ENCODE measurements around the gene SAA2. TPM values are rescaled to one million over a fixed set of nuclear protein-coding genes. Genes with fewer than 3 reads are reported as not detected.

Gene SAA2
- total RNA-seq, 1 experiment from 2014 or later: 1.2 TPM

DNA sequence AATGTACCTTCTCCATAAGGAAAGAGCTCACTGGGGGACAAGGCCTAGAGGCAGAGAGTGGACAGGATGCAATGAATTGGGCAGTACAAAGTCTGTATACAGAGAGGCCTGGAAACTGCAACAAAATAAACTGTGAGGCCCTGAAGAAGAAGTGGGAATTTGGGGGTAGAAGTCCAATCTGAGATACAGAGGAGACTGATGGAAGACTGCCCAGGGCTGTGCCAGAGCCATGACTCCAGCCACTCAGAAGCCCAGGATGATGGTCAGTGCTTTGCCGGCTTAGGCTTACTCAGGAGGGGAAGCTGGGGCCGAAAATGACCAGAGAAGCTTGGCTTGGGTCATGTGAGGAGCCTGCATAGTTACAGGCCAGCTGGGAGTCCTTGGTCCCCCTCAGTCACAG, 17.6 kb downstream of the SAA2 start:
- Histone ChIP-seq H3K4me1 (ENCODE audit: insufficient read depth, low read length, poor library complexity, severe bottlenecking) (no peaks in the 10 kb centered on the region), H3K36me3 (ENCODE audit: insufficient read depth, low read length, poor library complexity, severe bottlenecking) (no peaks in the 10 kb centered on the region), H3K4me3 (ENCODE audit: low read depth, low read length, poor library complexity, severe bottlenecking) (no peak overlapping the region), H3K27ac (ENCODE audit: low read depth, low read length, poor library complexity, severe bottlenecking) (no peak overlapping the region), H3K9me3 (ENCODE audit: low read depth, low read length, poor library complexity, severe bottlenecking) (no peaks in the 10 kb centered on the region), H3K27me3 (replicated peaks; ENCODE audit: insufficient read depth, low read depth, low read length, poor library complexity) (peaks cover 4% of the 10 kb centered on the region)
- TF ChIP-seq EZH2 (IDR thresholded peaks at IDR 0.05; ENCODE audit: borderline replicate concordance, low read depth, low read length, poor library complexity, severe bottlenecking): no peak
- TF ChIP-seq, protein P1, sequence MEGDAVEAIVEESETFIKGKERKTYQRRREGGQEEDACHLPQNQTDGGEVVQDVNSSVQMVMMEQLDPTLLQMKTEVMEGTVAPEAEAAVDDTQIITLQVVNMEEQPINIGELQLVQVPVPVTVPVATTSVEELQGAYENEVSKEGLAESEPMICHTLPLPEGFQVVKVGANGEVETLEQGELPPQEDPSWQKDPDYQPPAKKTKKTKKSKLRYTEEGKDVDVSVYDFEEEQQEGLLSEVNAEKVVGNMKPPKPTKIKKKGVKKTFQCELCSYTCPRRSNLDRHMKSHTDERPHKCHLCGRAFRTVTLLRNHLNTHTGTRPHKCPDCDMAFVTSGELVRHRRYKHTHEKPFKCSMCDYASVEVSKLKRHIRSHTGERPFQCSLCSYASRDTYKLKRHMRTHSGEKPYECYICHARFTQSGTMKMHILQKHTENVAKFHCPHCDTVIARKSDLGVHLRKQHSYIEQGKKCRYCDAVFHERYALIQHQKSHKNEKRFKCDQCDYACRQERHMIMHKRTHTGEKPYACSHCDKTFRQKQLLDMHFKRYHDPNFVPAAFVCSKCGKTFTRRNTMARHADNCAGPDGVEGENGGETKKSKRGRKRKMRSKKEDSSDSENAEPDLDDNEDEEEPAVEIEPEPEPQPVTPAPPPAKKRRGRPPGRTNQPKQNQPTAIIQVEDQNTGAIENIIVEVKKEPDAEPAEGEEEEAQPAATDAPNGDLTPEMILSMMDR (conservative IDR thresholded peaks at IDR 0.05; ENCODE audit: low read depth, low read length): no peak
- intact Hi-C loops (cut with micrococcal nuclease; ENCODE audit: unreplicated experiment): no loop called here
- ChIA-PET POLR2A (ENCODE audit: low non-redundant PET) (no interaction called here), CTCF (no interaction called here)
- BruUV-seq (replicated peaks): no TSS peak
- DNase-seq (ENCODE audit: low spot score): no peak

DNA sequence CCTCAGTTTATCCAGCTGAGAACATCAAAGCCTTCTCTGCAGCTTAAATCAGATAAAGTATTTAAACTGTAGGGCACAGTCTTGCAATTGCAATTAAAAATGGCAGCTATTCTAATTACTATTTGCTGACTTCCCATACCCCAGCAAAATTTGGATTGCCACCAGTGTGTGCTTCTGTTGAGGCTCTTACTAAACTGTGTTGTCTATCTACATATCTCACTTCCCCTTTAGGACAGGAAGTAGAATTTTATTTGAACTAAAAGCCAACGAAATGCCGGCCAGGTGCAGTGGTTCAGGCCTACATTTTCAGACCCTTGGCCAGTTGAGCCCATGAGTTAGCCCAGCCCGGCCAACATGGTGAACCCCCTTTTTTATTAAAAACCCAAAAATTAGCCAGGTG, 19.0 kb downstream of the SAA2 start:
- ChIA-PET POLR2A (ENCODE audit: low non-redundant PET) (no interaction called here), CTCF (no interaction called here)
- BruUV-seq (replicated peaks): no TSS peak
- no peaks in the 10 kb centered on the region for H3K36me3 ChIP-seq (ENCODE audit: insufficient read depth, low read length, poor library complexity, severe bottlenecking)
- no peaks in the 10 kb centered on the region for H3K4me1 ChIP-seq (ENCODE audit: insufficient read depth, low read length, poor library complexity, severe bottlenecking)
- H3K4me3 ChIP-seq (ENCODE audit: low read depth, low read length, poor library complexity, severe bottlenecking): no peak overlapping the region
- no peaks in the 10 kb centered on the region for H3K27me3 ChIP-seq (replicated peaks; ENCODE audit: insufficient read depth, low read depth, low read length, poor library complexity)
- TF ChIP-seq EZH2 (IDR thresholded peaks at IDR 0.05; ENCODE audit: borderline replicate concordance, low read depth, low read length, poor library complexity, severe bottlenecking): no peak
- TF ChIP-seq, protein P1 (conservative IDR thresholded peaks at IDR 0.05; ENCODE audit: low read depth, low read length): no peak
- no peak for DNase-seq (ENCODE audit: low spot score)
- no peak overlapping the region for H3K27ac ChIP-seq (ENCODE audit: low read depth, low read length, poor library complexity, severe bottlenecking)
- intact Hi-C loops (cut with micrococcal nuclease; ENCODE audit: unreplicated experiment): no loop called here
- no peaks in the 10 kb centered on the region for H3K9me3 ChIP-seq (ENCODE audit: low read depth, low read length, poor library complexity, severe bottlenecking)

- CTCF ChIA-PET: interaction anchor here (0.6 kb wide), 1 partner anchor 555 kb away, joined by 3 read pairs; no protein-coding TSS in a partner anchor
- no peak for DNase-seq (ENCODE audit: low spot score)
- no TSS peak for BruUV-seq (replicated peaks)
- H3K27ac ChIP-seq (ENCODE audit: low read depth, low read length, poor library complexity, severe bottlenecking): no peak overlapping the region
- TF ChIP-seq, protein P1 (conservative IDR thresholded peaks at IDR 0.05; ENCODE audit: low read depth, low read length): no peak
- TF ChIP-seq EZH2 (IDR thresholded peaks at IDR 0.05; ENCODE audit: borderline replicate concordance, low read depth, low read length, poor library complexity, severe bottlenecking): no peak
- no peak overlapping the region for H3K4me3 ChIP-seq (ENCODE audit: low read depth, low read length, poor library complexity, severe bottlenecking)
- no peaks in the 10 kb centered on the region for H3K27me3 ChIP-seq (replicated peaks; ENCODE audit: insufficient read depth, low read depth, low read length, poor library complexity)
- H3K36me3 ChIP-seq (ENCODE audit: insufficient read depth, low read length, poor library complexity, severe bottlenecking): no peaks in the 10 kb centered on the region
- POLR2A ChIA-PET (ENCODE audit: low non-redundant PET): no interaction called here
- no peaks in the 10 kb centered on the region for H3K9me3 ChIP-seq (ENCODE audit: low read depth, low read length, poor library complexity, severe bottlenecking)
- no peaks in the 10 kb centered on the region for H3K4me1 ChIP-seq (ENCODE audit: insufficient read depth, low read length, poor library complexity, severe bottlenecking)
- intact Hi-C loops (cut with micrococcal nuclease; ENCODE audit: unreplicated experiment): no loop called here
These were observed 22.6 kb downstream of the SAA2 start for GRCh38 chr11:18225913-18226312.

All from A673 (cell line).